HEK293 (cell line): Measurements from ENCODE around the gene ZNF672.

Experiments used
- CTCF ChIA-PET: fragments of 350-600 bp; formaldehyde crosslinking; extraction: SDS; loops from one replicate; lab custom pipeline; 2021; ENCODE audit warnings: antibody characterized with exemption; lab: Yijun Ruan, JAX
- POLR2A ChIA-PET: fragments of 300-600 bp; formaldehyde crosslinking; extraction: SDS; loops from one replicate; lab custom pipeline; 2020; ENCODE audit warnings: antibody characterized with exemption, inconsistent platforms; lab: Yijun Ruan, JAX
- H3K27ac ChIP-seq: fragments of 200-500 bp; sonication (Bioruptor generic); 2 replicates; pipeline ENCODE4 v1.5.1; 2014; ENCODE audit warnings: low read depth, low read length, control low read depth, inconsistent platforms; ENCODE audit errors: extremely low read depth
- H3K36me3 ChIP-seq, 2 experiments: fragments of 200-500 bp in 1 of 2; sonication (Bioruptor generic) in 1 of 2; 1 replicate in 1 of 2; 2 replicates in 1 of 2; pipeline ENCODE4 v1.5.1; 2014 to 2017; ENCODE audit warnings: inconsistent platforms in 2 of 2, low read length in 2 of 2; ENCODE audit not compliant: control insufficient read depth in 2 of 2, insufficient read depth in 1 of 2
- H3K4me1 ChIP-seq: fragments of 200-500 bp; sonication (Bioruptor generic); 2 replicates; pipeline ENCODE4 v1.5.1; 2014; ENCODE audit warnings: mild to moderate bottlenecking, low read length, inconsistent platforms; ENCODE audit not compliant: control insufficient read depth, insufficient read depth
- H3K4me3 ChIP-seq: 2 replicates; pipeline ENCODE4 v1.5.1; 2011; ENCODE audit warnings: low read depth, mild to moderate bottlenecking, control low read depth, low read length, moderate library complexity
- H3K9me3 ChIP-seq: fragments of 200-500 bp; sonication (Bioruptor generic); 2 replicates; pipeline ENCODE4 v1.5.1; 2014; ENCODE audit warnings: low read depth, low read length, inconsistent platforms; ENCODE audit not compliant: control insufficient read depth, insufficient read depth
- MZF1 ChIP-seq: fragments of 450-650 bp; formaldehyde crosslinking; IDR thresholded peaks from 2 replicates; pipeline ENCODE4 v1.5.1; 2017; ENCODE audit warnings: missing biosample characterization, missing genetic modification characterization, borderline replicate concordance
- PATZ1 ChIP-seq: fragments of 450-650 bp; formaldehyde crosslinking; IDR thresholded peaks from 2 replicates; pipeline ENCODE4 v1.5.1; 2016; ENCODE audit warnings: missing biosample characterization, missing genetic modification characterization
- PRDM4 ChIP-seq: fragments of 450-650 bp; formaldehyde crosslinking; IDR thresholded peaks from 2 replicates; pipeline ENCODE4 v1.5.1; 2017; ENCODE audit warnings: missing biosample characterization, missing genetic modification characterization
- SP2 ChIP-seq: fragments of 450-650 bp; formaldehyde crosslinking; IDR thresholded peaks from 2 replicates; pipeline ENCODE4 v1.5.1; 2016; ENCODE audit warnings: missing biosample characterization, missing genetic modification characterization
- SP3 ChIP-seq: fragments of 450-650 bp; formaldehyde crosslinking; IDR thresholded peaks from 2 replicates; pipeline ENCODE4 v1.5.1; 2016; ENCODE audit warnings: missing biosample characterization, missing genetic modification characterization
- ZBTB20 ChIP-seq: fragments of 450-650 bp; formaldehyde crosslinking; IDR thresholded peaks from 2 replicates; pipeline ENCODE4 v1.5.1; 2016; ENCODE audit warnings: missing biosample characterization, missing genetic modification characterization
- ZBTB21 ChIP-seq: fragments of 450-650 bp; formaldehyde crosslinking; IDR thresholded peaks from 2 replicates; pipeline ENCODE4 v1.5.1; 2017; ENCODE audit warnings: missing biosample characterization, missing genetic modification characterization
- ZBTB26 ChIP-seq: fragments of 450-650 bp; formaldehyde crosslinking; optimal IDR thresholded peaks from 2 replicates; pipeline ENCODE3; 2016; ENCODE audit warnings: missing biosample characterization, mild to moderate bottlenecking, missing genetic modification characterization
- ZBTB48 ChIP-seq: fragments of 450-650 bp; formaldehyde crosslinking; IDR thresholded peaks from 2 replicates; pipeline ENCODE4 v1.5.1; 2016; ENCODE audit warnings: missing biosample characterization, missing genetic modification characterization
- ZBTB8A ChIP-seq: fragments of 450-650 bp; formaldehyde crosslinking; IDR thresholded peaks from 2 replicates; pipeline ENCODE4 v1.5.1; 2016; ENCODE audit warnings: missing biosample characterization, missing genetic modification characterization
- ZFP69B ChIP-seq: fragments of 450-650 bp; formaldehyde crosslinking; IDR thresholded peaks from 2 replicates; pipeline ENCODE4 v1.5.1; 2016; ENCODE audit warnings: missing biosample characterization, missing genetic modification characterization
- ZNF248 ChIP-seq: fragments of 450-650 bp; formaldehyde crosslinking; IDR thresholded peaks from 2 replicates; pipeline ENCODE4 v1.5.1; 2017; ENCODE audit warnings: missing biosample characterization, missing genetic modification characterization
- ZNF266 ChIP-seq: fragments of 450-650 bp; formaldehyde crosslinking; IDR thresholded peaks from 2 replicates; pipeline ENCODE4 v1.5.1; 2016; ENCODE audit warnings: missing biosample characterization, missing genetic modification characterization, low read depth
- ZNF292 ChIP-seq: fragments of 450-650 bp; formaldehyde crosslinking; IDR thresholded peaks from 2 replicates; pipeline ENCODE4 v1.5.1; 2016; ENCODE audit warnings: low read depth, missing biosample characterization, missing genetic modification characterization, borderline replicate concordance
- ZNF561 ChIP-seq: fragments of 450-650 bp; IDR thresholded peaks from 2 replicates; pipeline ENCODE4 v1.5.1; 2018; ENCODE audit warnings: missing biosample characterization, missing genetic modification characterization, borderline replicate concordance
- ZNF658 ChIP-seq: fragments of 450-650 bp; formaldehyde crosslinking; IDR thresholded peaks from 2 replicates; pipeline ENCODE4; 2016; ENCODE audit warnings: missing biosample characterization, missing genetic modification characterization
- ZNF692 ChIP-seq: fragments of 450-650 bp; formaldehyde crosslinking; IDR thresholded peaks from 2 replicates; pipeline ENCODE4 v1.5.1; 2016; ENCODE audit warnings: missing biosample characterization, missing genetic modification characterization
- ZNF76 ChIP-seq: fragments of 450-650 bp; formaldehyde crosslinking; IDR thresholded peaks from 2 replicates; pipeline ENCODE4; 2016; ENCODE audit warnings: low read depth, missing biosample characterization, missing genetic modification characterization, borderline replicate concordance

The ZNF672 gene

DNA sequence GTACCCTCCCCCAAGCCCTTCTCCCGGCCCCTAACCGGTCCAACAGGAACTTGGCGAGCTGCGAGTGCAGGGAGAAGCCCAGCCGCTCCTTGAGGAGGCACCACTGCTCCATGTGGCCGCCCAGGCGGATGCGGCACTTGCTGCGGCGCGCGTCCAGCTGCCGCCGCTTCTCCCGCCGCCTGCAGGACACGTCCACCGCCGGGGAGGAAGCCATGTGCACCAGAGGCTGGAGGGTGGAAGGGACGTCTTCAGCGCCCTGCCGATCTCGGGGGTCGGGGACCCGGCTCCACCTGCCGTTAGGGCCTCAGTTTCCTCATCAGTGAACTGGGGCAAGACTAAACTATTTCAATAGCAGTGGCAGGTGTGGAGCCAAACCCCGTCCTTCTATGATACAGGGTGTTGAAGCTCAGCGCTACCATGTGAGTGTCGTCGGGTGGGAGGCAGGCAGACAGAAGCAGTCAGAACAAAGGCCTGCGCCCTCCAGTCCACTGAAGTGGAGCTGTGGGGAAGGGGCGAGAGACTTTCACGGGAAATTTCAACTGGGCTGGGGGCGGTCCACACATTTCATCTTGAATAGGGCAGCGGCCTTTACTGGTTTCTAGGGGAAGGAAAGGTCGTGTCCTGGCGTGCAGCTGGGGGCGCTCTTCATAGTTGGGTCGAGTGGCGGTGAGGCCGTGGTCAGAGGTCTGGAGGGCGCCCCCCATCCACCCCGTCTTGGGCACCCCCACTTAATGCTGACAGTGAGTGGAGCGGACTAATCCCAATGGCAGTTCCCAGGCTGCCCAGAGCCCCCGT lies 20.3 kb downstream of the ZNF672 start:
- Histone ChIP-seq H3K4me1 (no peaks in the 10 kb centered on the region), H3K4me3 (peak overlapping the region; percentile 49), H3K9me3 (no peaks in the 10 kb centered on the region), H3K27ac (peak overlapping the region; percentile 44; the same call in 1 of the 2 replicates), H3K36me3 (peaks cover 0 to 39% of the 10 kb centered on the region in 2 experiments; a peak in 1 of 3 replicates)
- ChIA-PET CTCF (interaction anchor here (0.7 to 1.1 kb wide), 2 partner anchors 9 to 13 kb away, joined by 3 to 4 read pairs; no protein-coding TSS in a partner anchor), POLR2A (interaction anchor here (1.5 kb wide), 1 partner anchor 21 kb away, joined by 8 read pairs; the partner anchor contains the start of gene ZNF672)
- TF ChIP-seq PRDM4 (0 out of 2 replicates have a peak, but pooled peaks have one; percentile 18), PATZ1 (tag by site-specific recombination) (peak; percentile 34; the same call in 1 of the 2 replicates), ZBTB48 (tag by site-specific recombination) (0 out of 2 replicates have a peak, but pooled peaks have one; percentile 32), ZBTB21 (tag by site-specific recombination) (no peak), ZNF248 (tag by site-specific recombination) (no peak)

DNA sequence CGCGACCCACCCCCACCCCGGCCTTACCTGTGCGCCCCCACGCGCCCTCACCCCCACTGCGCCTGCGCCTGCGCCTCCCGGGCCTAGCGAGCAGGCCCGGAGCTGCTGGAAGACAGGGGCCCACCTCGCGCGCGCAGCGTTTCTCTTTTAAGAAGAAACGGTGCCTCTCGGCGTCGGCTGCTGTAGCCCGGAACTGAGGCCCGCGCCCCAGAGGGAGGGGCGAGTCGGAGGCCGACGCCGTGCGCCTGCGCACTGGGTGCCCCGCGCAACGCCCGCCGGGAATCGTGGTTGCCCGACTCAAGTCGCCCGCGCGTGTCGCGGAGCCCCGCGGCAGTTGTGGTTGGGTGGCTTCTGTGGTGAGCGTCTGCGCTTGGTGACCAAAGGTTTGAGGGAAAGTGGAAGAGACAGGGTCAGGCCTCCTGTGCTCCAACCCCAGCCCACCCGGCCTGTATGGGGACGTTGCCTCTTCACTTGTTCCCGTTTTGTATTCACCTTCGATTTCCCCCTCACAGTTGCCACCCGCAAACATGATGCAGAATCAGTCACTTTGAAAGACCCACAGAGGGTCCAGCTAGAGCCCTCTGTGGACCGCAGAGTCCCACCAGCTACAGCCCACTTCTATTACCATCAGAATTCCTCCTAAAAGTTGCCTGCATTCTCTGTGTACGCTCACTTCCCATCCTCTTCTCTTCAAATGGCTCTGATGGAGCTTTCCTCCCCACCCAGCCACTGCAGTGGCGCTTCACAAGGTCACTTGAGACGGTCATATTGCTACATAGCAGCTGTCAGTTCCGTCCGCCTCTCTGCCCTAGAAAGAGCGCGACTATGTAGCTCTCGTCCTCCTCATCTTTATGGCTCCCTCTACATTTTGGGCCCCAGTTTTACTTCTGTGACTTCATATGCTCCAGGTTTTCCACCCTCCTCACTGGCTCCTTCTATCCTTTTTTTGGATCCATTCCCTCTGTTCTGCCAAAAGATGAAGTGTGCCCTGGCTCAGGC lies 21.2 kb downstream of the ZNF672 start, which contains the start of gene ZNF692:
Gene ZNF692 (minus strand): TSS at position 195 of the 999 bp plus-strand sequence. CDS start 776 bp downstream, outside the sequence.
- Histone ChIP-seq H3K4me3 (peak within 1 kb of the TSS; percentile 49), H3K4me1 (no peaks in the 10 kb centered on the region), H3K27ac (peak within 1 kb of the TSS; percentile 44; the same call in 1 of the 2 replicates), H3K36me3 (peaks cover 0 to 30% of the 10 kb centered on the region in 2 experiments; a peak in 1 of 3 replicates), H3K9me3 (no peaks in the 10 kb centered on the region)
- CTCF ChIA-PET, result interaction anchor here (1.1 kb wide), 1 partner anchor 14 kb away, joined by 4 read pairs; no protein-coding TSS in a partner anchor
- peak; percentile 100 for TF ChIP-seq ZNF692
- TF ChIP-seq ZBTB20, result peak; percentile 31; the same call in 1 of the 2 replicates
- peak; percentile 39; the same call in 1 of the 2 replicates for TF ChIP-seq ZNF561 (tag by site-specific recombination)
- 0 out of 2 replicates have a peak, but pooled peaks have one; percentile 17 for TF ChIP-seq SP3 (tag by site-specific recombination)
- TF ChIP-seq ZFP69B (tag by site-specific recombination), result peak; percentile 98
- peak; percentile 38; the same call in 1 of the 2 replicates for TF ChIP-seq SP2 (tag by site-specific recombination)
- TF ChIP-seq ZBTB8A, result peak; percentile 91
- TF ChIP-seq ZNF266 (tag by site-specific recombination), result no peak
- no peak for TF ChIP-seq ZNF292
- TF ChIP-seq ZNF658 (tag by site-specific recombination), result no peak
- TF ChIP-seq ZBTB26 (tag by site-specific recombination), result peak; percentile 59
- TF ChIP-seq MZF1 (tag by site-specific recombination), result no peak
- peak; percentile 42; the same call in 1 of the 2 replicates for TF ChIP-seq ZNF76 (tag by site-specific recombination)
- POLR2A ChIA-PET, result interaction anchor here (0.9 to 1.5 kb wide), 2 partner anchors 14 to 21 kb away, joined by 4 to 8 read pairs; partner anchors contain the start of gene ZNF672
